Trophoblast cell (in vitro differentiated cells and primary cell): ENCODE data around the gene MAGOHB.

Experiments
- DNase-seq, 2 donors: peaks; one replicate each; pipeline ENCODE4 v3.0.0-alpha.2; 2016
- H2AFZ ChIP-seq: 2 replicates; pipeline ENCODE4 v1.6.1; 2013; ENCODE audit warnings: low read length, moderate library complexity, mild to moderate bottlenecking; ENCODE audit not compliant: insufficient read depth, poor library complexity
- H2AK5ac ChIP-seq: 2 replicates; pipeline ENCODE4 v1.6.1; 2013; ENCODE audit warnings: mild to moderate bottlenecking, low read length
- H2BK120ac ChIP-seq: 2 replicates; pipeline ENCODE4 v1.6.1; 2013; ENCODE audit warnings: low read length, mild to moderate bottlenecking, moderate library complexity; ENCODE audit not compliant: insufficient read depth, poor library complexity
- H2BK12ac ChIP-seq: 2 replicates; pipeline ENCODE4 v1.6.1; 2013; ENCODE audit warnings: mild to moderate bottlenecking, low read length, moderate library complexity
- H2BK5ac ChIP-seq: 2 replicates; pipeline ENCODE4 v1.6.1; 2013; ENCODE audit warnings: low read length, low read depth, moderate library complexity, mild to moderate bottlenecking; ENCODE audit not compliant: poor library complexity
- H3K14ac ChIP-seq: 2 replicates; pipeline ENCODE4 v1.6.1; 2013; ENCODE audit warnings: mild to moderate bottlenecking, low read length
- H3K18ac ChIP-seq: 2 replicates; pipeline ENCODE4 v1.6.1; 2013; ENCODE audit warnings: mild to moderate bottlenecking, low read length
- H3K23ac ChIP-seq: 2 replicates; pipeline ENCODE4 v1.6.1; 2013; ENCODE audit warnings: low read length
- H3K27ac ChIP-seq: 2 replicates; pipeline ENCODE4 v1.5.1; 2013; ENCODE audit warnings: low read depth, mild to moderate bottlenecking, inconsistent platforms, low read length, moderate library complexity
- H3K27me3 ChIP-seq: 2 replicates; pipeline ENCODE4 v1.6.1; 2013; ENCODE audit warnings: inconsistent platforms, mild to moderate bottlenecking, low read length, moderate library complexity; ENCODE audit not compliant: insufficient read depth
- H3K36me3 ChIP-seq, 2 experiments: 1 replicate in 1 of 2; 2 replicates in 1 of 2; pipeline ENCODE4 v1.6.1; 2013; ENCODE audit warnings: low read length in 2 of 2, mild to moderate bottlenecking in 2 of 2, moderate library complexity in 1 of 2; ENCODE audit not compliant: insufficient read depth in 2 of 2, control insufficient read depth in 1 of 2
- H3K4ac ChIP-seq: 2 replicates; pipeline ENCODE4 v1.6.1; 2013; ENCODE audit warnings: low read depth, mild to moderate bottlenecking, low read length, moderate library complexity
- H3K4me1 ChIP-seq, 2 experiments: 1 replicate in 1 of 2; 2 replicates in 1 of 2; pipeline ENCODE4 v1.6.1; 2013; ENCODE audit warnings: low read length in 2 of 2, mild to moderate bottlenecking in 2 of 2, moderate library complexity in 1 of 2; ENCODE audit not compliant: insufficient read depth in 2 of 2, control insufficient read depth in 1 of 2
- H3K4me2 ChIP-seq: 2 replicates; pipeline ENCODE4 v1.6.1; 2013; ENCODE audit warnings: inconsistent platforms, mild to moderate bottlenecking, low read length, moderate library complexity
- H3K4me3 ChIP-seq: 2 replicates; pipeline ENCODE4 v1.5.1; 2013; ENCODE audit warnings: mild to moderate bottlenecking, low read depth, low read length, inconsistent platforms
- H3K79me1 ChIP-seq: one replicate; pipeline ENCODE4 v1.6.1; 2013; ENCODE audit warnings: low read length
- H3K79me2 ChIP-seq: 2 replicates; pipeline ENCODE4 v1.6.1; 2013; ENCODE audit warnings: low read length, mild to moderate bottlenecking; ENCODE audit not compliant: control insufficient read depth, insufficient read depth, poor library complexity
- H3K9ac ChIP-seq: 2 replicates; pipeline ENCODE4 v1.6.1; 2013; ENCODE audit warnings: mild to moderate bottlenecking, low read length
- H3K9me3 ChIP-seq: 2 replicates; pipeline ENCODE4 v1.6.1; 2013; ENCODE audit warnings: low read depth, mild to moderate bottlenecking, control low read depth, inconsistent platforms, low read length; ENCODE audit not compliant: insufficient read depth
- H4K12ac ChIP-seq: 2 replicates; pipeline ENCODE4 v1.6.1; 2013; ENCODE audit warnings: low read depth, mild to moderate bottlenecking, low read length, moderate library complexity
- H4K8ac ChIP-seq: 2 replicates; pipeline ENCODE4 v1.6.1; 2013; ENCODE audit warnings: low read depth, mild to moderate bottlenecking, low read length, moderate library complexity
- H4K91ac ChIP-seq: one replicate; pipeline ENCODE4 v1.6.1; 2013; ENCODE audit warnings: low read depth, mild to moderate bottlenecking, low read length, moderate library complexity
- WGBS: extraction: QIAGEN DNeasy Blood & Tissue Kit; methylation state at CpG from one replicate; pipeline ENCODE4 v1.1.7; 2013; ENCODE audit warnings: missing lambda C conversion rate; ENCODE audit not compliant: insufficient read length, insufficient coverage; ENCODE audit errors: extremely low coverage; 5-methylcytosine and 5-hydroxymethylcytosine counted together

The MAGOHB gene

DNA sequence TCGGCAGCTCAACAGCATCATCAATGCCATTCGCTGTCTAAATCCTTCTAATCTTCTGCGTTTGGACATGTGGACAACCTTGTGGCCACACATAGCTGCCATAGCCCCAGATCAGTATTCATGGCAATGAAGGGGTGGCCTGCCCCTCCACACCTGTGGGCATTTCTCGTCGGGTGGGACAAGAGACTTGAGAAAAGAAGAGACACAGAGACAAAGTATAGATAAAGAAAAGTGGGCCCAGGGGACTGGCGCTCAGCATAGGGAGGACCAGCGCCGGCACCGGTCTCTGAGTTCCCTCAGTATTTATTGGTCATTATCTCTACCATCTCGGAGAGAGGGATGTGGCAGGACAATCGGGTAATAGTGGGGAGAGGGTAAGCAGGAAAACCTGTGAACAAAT lies 42.3 kb downstream of the MAGOHB start:
- no peaks in the 10 kb centered on the region for H3K36me3 ChIP-seq
- peak overlapping the region; percentile 36 for H3K4ac ChIP-seq
- H3K23ac ChIP-seq = no peak overlapping the region
- no peak for DNase-seq
- peak overlapping the region; percentile 9 for H4K12ac ChIP-seq
- H3K4me2 ChIP-seq = no peak overlapping the region
- peak overlapping the region; percentile 60 for H2BK120ac ChIP-seq
- no peak overlapping the region for H3K4me3 ChIP-seq
- peak overlapping the region; percentile 63 for H2BK5ac ChIP-seq
- H3K27ac ChIP-seq = peak overlapping the region; percentile 49
- no peak overlapping the region for H3K9ac ChIP-seq
- H3K4me1 ChIP-seq = peaks cover 2 to 3% of the 10 kb centered on the region in 2 experiments
- peak overlapping the region; percentile 64 for H2BK12ac ChIP-seq
- no CpG with 5 or more reads among the region's 11 CpGs for WGBS
- no peak overlapping the region for H4K91ac ChIP-seq
- H3K9me3 ChIP-seq = peaks cover 2% of the 10 kb centered on the region
- H3K27me3 ChIP-seq = no peaks in the 10 kb centered on the region
- H2AK5ac ChIP-seq = no peak overlapping the region
- H4K8ac ChIP-seq = no peak overlapping the region
- no peak overlapping the region for H2AFZ ChIP-seq
- no peak overlapping the region for H3K18ac ChIP-seq
- H3K79me2 ChIP-seq = peaks cover 2% of the 10 kb centered on the region
- no peak overlapping the region for H3K14ac ChIP-seq
- H3K79me1 ChIP-seq = peaks cover 2% of the 10 kb centered on the region

DNA sequence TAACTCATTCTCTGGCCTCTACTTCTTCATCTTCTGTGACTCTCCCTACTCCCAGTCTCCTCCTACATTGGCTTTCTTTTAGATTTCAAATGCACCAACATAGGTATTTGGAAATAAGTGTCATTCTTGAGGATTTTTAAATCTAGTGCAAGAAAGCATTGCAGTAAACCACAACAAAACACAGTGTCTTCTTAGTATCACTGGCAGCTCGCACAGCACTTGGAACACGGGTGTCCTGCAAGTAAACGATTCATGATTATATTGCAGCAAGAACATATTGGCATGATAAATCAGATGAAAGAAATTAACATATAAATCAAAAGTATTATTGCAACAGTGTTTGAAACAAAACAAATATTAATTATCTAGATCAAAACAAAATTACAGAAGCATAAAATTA lies 45.6 kb downstream of the MAGOHB start:
- Histone ChIP-seq H3K4me1 (peaks cover 2 to 3% of the 10 kb centered on the region in 2 experiments), H2AFZ (no peak overlapping the region), H4K12ac (no peak overlapping the region), H2BK120ac (no peak overlapping the region), H3K4me3 (no peak overlapping the region), H3K9me3 (peaks cover 2% of the 10 kb centered on the region), H3K79me1 (peaks cover 2% of the 10 kb centered on the region), H3K9ac (no peak overlapping the region), H3K18ac (no peak overlapping the region), H3K27me3 (no peaks in the 10 kb centered on the region), H3K36me3 (no peaks in the 10 kb centered on the region), H3K4me2 (no peak overlapping the region), H4K8ac (no peak overlapping the region), H3K79me2 (peaks cover 2% of the 10 kb centered on the region), H4K91ac (no peak overlapping the region), H3K27ac (no peak overlapping the region), H3K23ac (no peak overlapping the region), H3K14ac (no peak overlapping the region), H2AK5ac (no peak overlapping the region), H2BK12ac (no peak overlapping the region), H2BK5ac (no peak overlapping the region), H3K4ac (no peak overlapping the region)
- DNase-seq = no peak
- no CpG with 5 or more reads among the region's 3 CpGs for WGBS

DNA sequence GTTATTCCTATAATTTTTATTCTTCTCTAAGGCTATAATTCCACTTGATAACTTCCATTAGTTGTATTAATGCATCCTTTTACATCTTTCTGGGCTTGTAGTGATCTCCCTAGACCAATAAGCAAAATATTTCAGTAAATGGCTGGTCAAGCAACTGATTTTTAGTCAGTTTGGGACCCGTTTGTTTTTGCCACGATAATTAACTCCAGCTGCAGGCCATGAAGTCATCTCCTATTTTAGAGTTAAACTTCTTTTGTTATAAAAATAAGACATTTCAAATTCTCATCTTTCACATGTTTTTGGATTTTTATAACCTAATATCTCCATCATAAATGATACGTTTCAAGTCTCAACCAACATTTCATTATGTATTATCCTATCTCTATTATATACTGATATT lies 49.4 kb downstream of the MAGOHB start:
- no peak overlapping the region for H2AK5ac ChIP-seq
- H3K14ac ChIP-seq = no peak overlapping the region
- H4K12ac ChIP-seq = no peak overlapping the region
- H4K91ac ChIP-seq = no peak overlapping the region
- no peaks in the 10 kb centered on the region for H3K27me3 ChIP-seq
- no peak overlapping the region for H2BK120ac ChIP-seq
- no peak overlapping the region for H3K4me3 ChIP-seq
- H3K36me3 ChIP-seq = no peaks in the 10 kb centered on the region
- H3K9ac ChIP-seq = no peak overlapping the region
- H3K79me2 ChIP-seq = no peaks in the 10 kb centered on the region
- no CpG with 5 or more reads among the region's 3 CpGs for WGBS
- no peak overlapping the region for H2BK12ac ChIP-seq
- H3K9me3 ChIP-seq = no peaks in the 10 kb centered on the region
- no peak overlapping the region for H3K4me2 ChIP-seq
- no peak overlapping the region for H2BK5ac ChIP-seq
- H3K4ac ChIP-seq = no peak overlapping the region
- H3K27ac ChIP-seq = no peak overlapping the region
- no peak overlapping the region for H3K18ac ChIP-seq
- H2AFZ ChIP-seq = no peak overlapping the region
- no peaks in the 10 kb centered on the region for H3K4me1 ChIP-seq
- no peak for DNase-seq
- H4K8ac ChIP-seq = no peak overlapping the region
- no peaks in the 10 kb centered on the region for H3K79me1 ChIP-seq
- no peak overlapping the region for H3K23ac ChIP-seq

DNA sequence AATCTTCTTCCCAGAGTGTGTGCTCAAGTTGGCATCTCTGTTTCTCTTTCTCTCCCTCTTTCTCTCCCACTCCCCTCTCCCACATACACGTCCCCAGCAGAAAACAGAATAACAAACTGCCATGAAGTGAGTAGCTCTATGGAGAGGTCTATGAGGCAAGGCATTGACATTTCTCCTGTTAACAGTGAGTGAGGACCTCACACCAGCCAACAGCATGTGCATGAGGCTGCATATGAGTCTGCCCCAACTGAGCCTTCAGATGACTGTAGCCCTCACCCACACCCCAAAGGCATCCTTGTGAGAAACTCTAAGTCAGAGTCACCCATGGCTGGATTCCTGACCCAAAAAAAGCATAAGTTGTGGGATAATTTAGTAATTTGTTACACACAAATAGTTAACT lies 50.4 kb downstream of the MAGOHB start:
- no peak for DNase-seq
- Histone ChIP-seq H2AFZ (no peak overlapping the region), H3K23ac (no peak overlapping the region), H2BK120ac (no peak overlapping the region), H3K4ac (no peak overlapping the region), H3K27ac (no peak overlapping the region), H3K27me3 (no peaks in the 10 kb centered on the region), H2BK5ac (no peak overlapping the region), H4K8ac (no peak overlapping the region), H3K79me2 (no peaks in the 10 kb centered on the region), H3K79me1 (no peaks in the 10 kb centered on the region), H3K9ac (peak overlapping the region; percentile 56), H3K4me2 (no peak overlapping the region), H4K91ac (no peak overlapping the region), H3K36me3 (no peaks in the 10 kb centered on the region), H4K12ac (no peak overlapping the region), H3K9me3 (no peaks in the 10 kb centered on the region), H2AK5ac (no peak overlapping the region), H2BK12ac (no peak overlapping the region), H3K14ac (no peak overlapping the region), H3K18ac (no peak overlapping the region), H3K4me1 (no peaks in the 10 kb centered on the region), H3K4me3 (no peak overlapping the region)
- WGBS = no CpG with 5 or more reads among the region's 1 CpG
